Endothelial cell of umbilical vein (primary cell): ENCODE measurements around the gene ITFG1. TPM values are rescaled to one million over a fixed set of nuclear protein-coding genes. Genes with fewer than 3 reads are reported as not detected.

Experiments
- BruUV-seq: library from RNA; stranded (reverse); fragments of 400-500 nt; replicated peaks from 2 replicates; lab custom pipeline; 2021; lab: Mats Ljungman, UMichigan
- CTCF ChIA-PET: fragments of 300-600, 350-600 bp; sonication (Branson Sonifier 250); formaldehyde crosslinking; loops from one replicate; lab custom pipeline; 2021; ENCODE audit warnings: antibody characterized with exemption, inconsistent platforms; lab: Charles Lee
- POLR2A ChIA-PET: fragments of 300-600, 350-600 bp; sonication (Branson Sonifier 250); formaldehyde crosslinking; loops from one replicate; lab custom pipeline; 2021; ENCODE audit warnings: antibody characterized with exemption, inconsistent platforms; lab: Charles Lee
- DNase-seq: peaks from one replicate; pipeline ENCODE4 v3.0.0-alpha.2; 2011; ENCODE audit warnings: low read depth, low spot score
- FAIRE-seq: peaks from 2 replicates; lab custom pipeline; 2011; peaks lifted over from hg19 to GRCh38; lab: Jason Lieb, UNC
- H2AFZ ChIP-seq: 2 replicates; pipeline ENCODE4 v1.6.0; 2012; ENCODE audit warnings: low read depth, low read length, control low read depth, inconsistent platforms
- H3K27ac ChIP-seq: 2 replicates; pipeline ENCODE4 v1.5.1; 2011; ENCODE audit warnings: low read depth, mild to moderate bottlenecking, control low read depth, low read length, moderate library complexity; ENCODE audit not compliant: insufficient read depth
- H3K27me3 ChIP-seq, 2 experiments: 2 replicates each; pipeline versions ENCODE4 v1.6.0 to v1.6.1; 2011; ENCODE audit warnings: low read length in 2 of 2, mixed read lengths in 1 of 2; ENCODE audit not compliant: control insufficient read depth in 2 of 2, insufficient read depth in 2 of 2
- H3K36me3 ChIP-seq, 2 experiments: 2 replicates in 1 of 2; 3 replicates in 1 of 2; pipeline ENCODE4 v1.5.1; 2011; ENCODE audit warnings: low read length in 2 of 2, mild to moderate bottlenecking in 1 of 2, moderate library complexity in 1 of 2; ENCODE audit not compliant: control insufficient read depth in 2 of 2, insufficient read depth in 2 of 2; ENCODE audit errors: extremely low read depth in 1 of 2
- H3K4me1 ChIP-seq: 3 replicates; pipeline ENCODE4 v1.5.1; 2011; ENCODE audit warnings: mild to moderate bottlenecking, low read length; ENCODE audit not compliant: control insufficient read depth, insufficient read depth; ENCODE audit errors: extremely low read depth
- H3K4me2 ChIP-seq: 2 replicates; pipeline ENCODE4 v1.6.1; 2011; ENCODE audit warnings: low read length, control low read depth, mixed read lengths; ENCODE audit not compliant: insufficient read depth
- H3K4me3 ChIP-seq, 3 experiments: fragments of 200-600 bp in 1 of 3; sonication (generic), shearing (Covaris generic) in 1 of 3; replicated peaks in 1 of 3; 2 replicates each; pipeline ENCODE4 v1.5.1; 2011 to 2016; ENCODE audit warnings: control low read depth in 3 of 3, low read length in 3 of 3, mild to moderate bottlenecking in 2 of 3, inconsistent platforms in 1 of 3, low read depth in 1 of 3, moderate library complexity in 1 of 3; ENCODE audit not compliant: insufficient read depth in 1 of 3
- H3K79me2 ChIP-seq: 2 replicates; pipeline ENCODE4 v1.6.0; 2012; ENCODE audit warnings: low read length, inconsistent platforms; ENCODE audit not compliant: control insufficient read depth, insufficient read depth
- H3K9ac ChIP-seq: replicated peaks from 2 replicates; pipeline ENCODE3; 2011; ENCODE audit warnings: low read length, control low read depth; ENCODE audit not compliant: insufficient read depth; ENCODE audit errors: extremely low read depth
- H3K9me1 ChIP-seq: replicated peaks from 3 replicates; pipeline ENCODE4 v1.6.0; 2011; ENCODE audit warnings: mild to moderate bottlenecking, low read length; ENCODE audit not compliant: control insufficient read depth, insufficient read depth; ENCODE audit errors: extremely low read depth
- H3K9me3 ChIP-seq: replicated peaks from 2 replicates; pipeline ENCODE4 v1.5.1; 2012; ENCODE audit warnings: low read length, inconsistent platforms; ENCODE audit not compliant: control insufficient read depth, insufficient read depth
- H4K20me1 ChIP-seq: replicated peaks from 2 replicates; pipeline ENCODE3; 2011; ENCODE audit warnings: mild to moderate bottlenecking, low read length; ENCODE audit not compliant: control insufficient read depth, insufficient read depth; ENCODE audit errors: extremely low read depth
- EZH2 ChIP-seq: IDR thresholded peaks from 2 replicates; pipeline ENCODE4 v1.6.1; 2012; ENCODE audit warnings: borderline replicate concordance, low read depth, mild to moderate bottlenecking, moderate library complexity, low read length, inconsistent platforms; ENCODE audit not compliant: severe bottlenecking
- FOS ChIP-seq: IDR thresholded peaks from 2 replicates; pipeline ENCODE4 v1.6.1; 2011; ENCODE audit warnings: mild to moderate bottlenecking, low read length, moderate library complexity, borderline replicate concordance; ENCODE audit not compliant: insufficient read depth
- GATA2 ChIP-seq: IDR thresholded peaks from 2 replicates; pipeline ENCODE4 v1.7.0; 2011; ENCODE audit warnings: low read depth, mild to moderate bottlenecking, moderate library complexity, mixed read lengths, low read length; ENCODE audit not compliant: insufficient read length, insufficient read depth
- JUN ChIP-seq: IDR thresholded peaks from 2 replicates; pipeline ENCODE4 v1.6.1; 2011; ENCODE audit warnings: borderline replicate concordance, low read depth; ENCODE audit not compliant: insufficient read length, insufficient read depth
- MAX ChIP-seq: IDR thresholded peaks from 2 replicates; pipeline ENCODE4 v1.6.1; 2011; ENCODE audit not compliant: insufficient read depth, insufficient read length
- MYC ChIP-seq: IDR thresholded peaks from one replicate; pipeline ENCODE4 v1.6.1; 2011; ENCODE audit warnings: mild to moderate bottlenecking, low read depth, low read length
- POLR2A ChIP-seq: IDR thresholded peaks from 2 replicates; pipeline ENCODE4 v1.6.1; 2012; ENCODE audit warnings: low read depth, mild to moderate bottlenecking, control low read depth, low read length
- POLR2AphosphoS5 ChIP-seq: IDR thresholded peaks from 2 replicates; pipeline ENCODE4 v1.6.1; 2012; ENCODE audit warnings: low read depth, mild to moderate bottlenecking, control low read depth, low read length, moderate library complexity; ENCODE audit not compliant: insufficient read depth
- dilution Hi-C: fragments of 300-500 bp; cut with MboI; formaldehyde crosslinking; loops from one replicate; pipeline ENCODE4 v1.15.0; 2019; ENCODE audit warnings: low sequenced_read_pairs; ENCODE audit not compliant: extremely low pct_ligation_motif_present
- intact Hi-C: fragments of 100-400 bp; cut with micrococcal nuclease; formaldehyde crosslinking; loops from one replicate; pipeline ENCODE4 v1.10.0; 2022
- polyA plus RNA-seq, 4 experiments: library from polyadenylated mRNA; depleted of rRNA in 3 of 4; stranded (reverse) in 3 of 4; unstranded in 1 of 4; fragments of >200 nt; gene quantifications; 2 replicates each; pipeline versions ENCODE4 v1.2.1 to v1.2.3, GENCODE V29; 2011 to 2012; ENCODE audit warnings: missing spikeins in 1 of 4
- total RNA-seq: library from RNA; stranded (reverse); gene quantifications from 2 replicates; pipeline ENCODE4 v1.2.3, GENCODE V29; 2021
- TF ChIP-seq, protein P1 (sequence below), 2 donors: IDR thresholded peaks; 1 replicate in 1 of 2; 2 replicates in 1 of 2; pipeline ENCODE4 v1.5.1; 2011; ENCODE audit warnings: low read length in 2 of 2, mild to moderate bottlenecking in 2 of 2, moderate library complexity in 2 of 2, control low read depth in 1 of 2, inconsistent platforms in 1 of 2, low read depth in 1 of 2; ENCODE audit not compliant: insufficient read depth in 1 of 2; ENCODE audit errors: extremely low read depth in 1 of 2

ITFG1 gene
- total and polyA plus RNA-seq, 2 donors (not counting 3 experiments of a cell fraction or from before 2014, with no cell fraction given) = 32.1 to 44.2 TPM

GRCh38 chr16:47140686-47141085 is 320.2 kb downstream of the ITFG1 start:
- FAIRE-seq (no peak), DNase-seq (no peak)
- dilution Hi-C loops (no loop called here), intact Hi-C loops (loop anchor here (1.0 to 5.0 kb wide), 4 partner anchors 117 to 1016 kb away; partner anchors contain the start of gene C16orf87)
- peaks cover 19% of the 10 kb centered on the region for H3K79me2 ChIP-seq
- no peak overlapping the region for H3K9ac ChIP-seq
- ChIA-PET CTCF (interaction anchor here (1.0 to 6.5 kb wide), 11 partner anchors 9 to 1025 kb away, joined by 3 to 199 read pairs (median 18); partner anchors contain the start of gene ABCC12), POLR2A (no interaction called here)
- no peak overlapping the region for H3K4me3 ChIP-seq
- H3K4me1 ChIP-seq = peaks cover 24% of the 10 kb centered on the region
- TF ChIP-seq GATA2 (no peak), POLR2A (no peak), JUN (no peak), MYC (no peak), FOS (no peak), POLR2AphosphoS5 (no peak), MAX (no peak), EZH2 (no peak)
- TF ChIP-seq, protein P1, sequence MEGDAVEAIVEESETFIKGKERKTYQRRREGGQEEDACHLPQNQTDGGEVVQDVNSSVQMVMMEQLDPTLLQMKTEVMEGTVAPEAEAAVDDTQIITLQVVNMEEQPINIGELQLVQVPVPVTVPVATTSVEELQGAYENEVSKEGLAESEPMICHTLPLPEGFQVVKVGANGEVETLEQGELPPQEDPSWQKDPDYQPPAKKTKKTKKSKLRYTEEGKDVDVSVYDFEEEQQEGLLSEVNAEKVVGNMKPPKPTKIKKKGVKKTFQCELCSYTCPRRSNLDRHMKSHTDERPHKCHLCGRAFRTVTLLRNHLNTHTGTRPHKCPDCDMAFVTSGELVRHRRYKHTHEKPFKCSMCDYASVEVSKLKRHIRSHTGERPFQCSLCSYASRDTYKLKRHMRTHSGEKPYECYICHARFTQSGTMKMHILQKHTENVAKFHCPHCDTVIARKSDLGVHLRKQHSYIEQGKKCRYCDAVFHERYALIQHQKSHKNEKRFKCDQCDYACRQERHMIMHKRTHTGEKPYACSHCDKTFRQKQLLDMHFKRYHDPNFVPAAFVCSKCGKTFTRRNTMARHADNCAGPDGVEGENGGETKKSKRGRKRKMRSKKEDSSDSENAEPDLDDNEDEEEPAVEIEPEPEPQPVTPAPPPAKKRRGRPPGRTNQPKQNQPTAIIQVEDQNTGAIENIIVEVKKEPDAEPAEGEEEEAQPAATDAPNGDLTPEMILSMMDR (IDR thresholded peaks at IDR 0.05; ENCODE audit: extremely low read depth in 1 of 2, insufficient read depth in 1 of 2, low read depth in 1 of 2, low read length in 2 of 2) = no peak
- H3K27me3 ChIP-seq = no peaks in the 10 kb centered on the region
- no peaks in the 10 kb centered on the region for H3K9me3 ChIP-seq
- no peaks in the 10 kb centered on the region for H4K20me1 ChIP-seq
- H3K36me3 ChIP-seq = no peaks in the 10 kb centered on the region
- H3K9me1 ChIP-seq = no peaks in the 10 kb centered on the region
- H2AFZ ChIP-seq = no peak overlapping the region
- H3K4me2 ChIP-seq = no peak overlapping the region
- no peak overlapping the region for H3K27ac ChIP-seq
- BruUV-seq = no TSS peak
